Stomach (tissue), 9 donors: Measurements from ENCODE around the gene FAM222A. TPM values are rescaled to one million over a fixed set of nuclear protein-coding genes. Genes with fewer than 3 reads are reported as not detected.

Experiments
- DNase-seq, 2 donors: peaks; one replicate each; pipeline versions ENCODE4 v3.0.0 to v3.0.0-alpha.2; 2013 to 2019
- H3K27ac ChIP-seq, 5 donors: fragments of 200-600 bp in 4 of 5; sonication (generic) in 4 of 5; one replicate each; pipeline ENCODE4 v1.5.1; 2013 to 2019; ENCODE audit warnings: mild to moderate bottlenecking in 1 of 5, moderate library complexity in 1 of 5
- H3K27me3 ChIP-seq, 3 donors: fragments of 200-600 bp; sonication (generic); one replicate each; pipeline ENCODE4 v1.5.1; 2017 to 2019; ENCODE audit warnings: mixed run types in 1 of 3
- H3K36me3 ChIP-seq, 4 donors: fragments of 200-600 bp; sonication (generic); 1 replicate in 3 of 4; 2 replicates in 1 of 4; pipeline ENCODE4 v1.5.1; 2016 to 2019
- H3K4me1 ChIP-seq, 4 donors: fragments of 200-600 bp; sonication (generic); one replicate each; pipeline ENCODE4 v1.5.1; 2016 to 2019
- H3K4me3 ChIP-seq, 4 donors: fragments of 200-600 bp; sonication (generic) in 3 of 4; one replicate each; pipeline ENCODE4 v1.5.1; 2016 to 2019; ENCODE audit warnings: mild to moderate bottlenecking in 1 of 4
- H3K9me3 ChIP-seq, 4 donors: fragments of 200-600 bp; sonication (generic); one replicate each; pipeline ENCODE4 v1.5.1; 2016 to 2019
- EP300 ChIP-seq: sonication (generic); formaldehyde crosslinking; IDR thresholded peaks from one replicate; pipeline ENCODE4 v1.6.1; 2017; ENCODE audit warnings: antibody characterized with exemption
- POLR2A ChIP-seq, 4 donors: fragments of 450-650 bp; IDR thresholded peaks; one replicate each; pipeline ENCODE4 v1.6.1; 2016; ENCODE audit warnings: antibody characterized with exemption in 4 of 4, control low read depth in 2 of 4, mild to moderate bottlenecking in 1 of 4, moderate library complexity in 1 of 4
- POLR2AphosphoS5 ChIP-seq, 3 donors: sonication (generic); formaldehyde crosslinking; IDR thresholded peaks; one replicate each; pipeline ENCODE4 v1.6.1; 2016; ENCODE audit warnings: antibody characterized with exemption in 3 of 3
- whole genome bisulfite sequencing, 5 donors: extraction: QIAGEN DNeasy Blood & Tissue Kit in 3 of 5; methylation state at CpG; one replicate each; pipeline versions ENCODE4 v1.1.5 to v1.1.7; 2013 to 2018; 5-methylcytosine and 5-hydroxymethylcytosine counted together
- intact Hi-C: fragments of 100-400 bp; cut with DNase I; formaldehyde crosslinking; loops from one replicate; pipeline ENCODE4 v1.15.1; 2023; ENCODE audit warnings: low total_unique reads
- polyA plus RNA-seq, 3 donors: library from polyadenylated mRNA; stranded (reverse); fragments of 200-250 nt; gene quantifications; one replicate each; pipeline ENCODE4 v1.2.3, GENCODE V29; 2013
- total RNA-seq, 5 donors: library from RNA; depleted of rRNA; stranded (reverse); fragments of >200 nt; gene quantifications; one replicate each; pipeline versions ENCODE4 v1.1.0 to v1.2.3, GENCODE V29; 2014 to 2016
- TF ChIP-seq, protein P1 (sequence below), 7 experiments: fragments of 450-650 bp in 4 of 7; fragments of 200-600 bp in 3 of 7; sonication (generic) in 3 of 7; IDR thresholded peaks; one replicate each; pipeline ENCODE4 v1.5.1; 2016 to 2019; ENCODE audit warnings: antibody characterized with exemption in 7 of 7, control low read depth in 2 of 7, mild to moderate bottlenecking in 1 of 7
- donor health status: healthy with polysubstance abuse.
- donor health status: Bipolar disorder and iron deficiency.
- donor health status: healthy.

FAM222A gene
- total and polyA plus RNA-seq, 8 donors, result 1.7 to 19.7 (median 4.5) TPM

GRCh38 chr12:109760031-109760929, 46.7 kb downstream of the FAM222A start:
- intact Hi-C loops, result no loop called here
- Histone ChIP-seq H3K27ac (peak overlapping the region in 4 of 5 donors; percentile 27 to 46 (median 37)), H3K9me3 (peaks cover 0 to 26% (median 18%) of the 10 kb centered on the region in 4 donors), H3K27me3 (no peaks in the 10 kb centered on the region), H3K4me1 (peaks cover 0 to 16% (median 8%) of the 10 kb centered on the region in 4 donors), H3K36me3 (no peaks in the 10 kb centered on the region), H3K4me3 (no peak overlapping the region)
- DNase-seq, result peak; percentile 83 to 89
- 55 to 66% (median 58%) methylated on average over 17 to 18 of the region's 18 CpGs for WGBS, 5 donors
- TF ChIP-seq EP300 (no peak), POLR2AphosphoS5 (IDR thresholded peaks at IDR 0.05) (peak in 2 of 3 donors; percentile 13 to 36)

- Histone ChIP-seq H3K36me3 (no peaks in the 10 kb centered on the region), H3K9me3 (peaks cover 0 to 21% (median 15%) of the 10 kb centered on the region in 4 donors), H3K27ac (peak overlapping the region in 4 of 5 donors; percentile 23 to 46 (median 37)), H3K4me1 (peaks cover 0 to 16% (median 8%) of the 10 kb centered on the region in 4 donors), H3K27me3 (no peaks in the 10 kb centered on the region), H3K4me3 (no peak overlapping the region)
- WGBS, 5 donors, result 77 to 86% (median 81%) methylated on average over 11 to 16 of the region's 16 CpGs
- DNase-seq, result peak in 1 of 2 donors; percentile 24
- intact Hi-C loops, result no loop called here
- no peak for TF ChIP-seq POLR2A (IDR thresholded peaks at IDR 0.05)
- no peak for TF ChIP-seq EP300
- no peak for TF ChIP-seq POLR2AphosphoS5 (IDR thresholded peaks at IDR 0.05)
- TF ChIP-seq, protein P1, sequence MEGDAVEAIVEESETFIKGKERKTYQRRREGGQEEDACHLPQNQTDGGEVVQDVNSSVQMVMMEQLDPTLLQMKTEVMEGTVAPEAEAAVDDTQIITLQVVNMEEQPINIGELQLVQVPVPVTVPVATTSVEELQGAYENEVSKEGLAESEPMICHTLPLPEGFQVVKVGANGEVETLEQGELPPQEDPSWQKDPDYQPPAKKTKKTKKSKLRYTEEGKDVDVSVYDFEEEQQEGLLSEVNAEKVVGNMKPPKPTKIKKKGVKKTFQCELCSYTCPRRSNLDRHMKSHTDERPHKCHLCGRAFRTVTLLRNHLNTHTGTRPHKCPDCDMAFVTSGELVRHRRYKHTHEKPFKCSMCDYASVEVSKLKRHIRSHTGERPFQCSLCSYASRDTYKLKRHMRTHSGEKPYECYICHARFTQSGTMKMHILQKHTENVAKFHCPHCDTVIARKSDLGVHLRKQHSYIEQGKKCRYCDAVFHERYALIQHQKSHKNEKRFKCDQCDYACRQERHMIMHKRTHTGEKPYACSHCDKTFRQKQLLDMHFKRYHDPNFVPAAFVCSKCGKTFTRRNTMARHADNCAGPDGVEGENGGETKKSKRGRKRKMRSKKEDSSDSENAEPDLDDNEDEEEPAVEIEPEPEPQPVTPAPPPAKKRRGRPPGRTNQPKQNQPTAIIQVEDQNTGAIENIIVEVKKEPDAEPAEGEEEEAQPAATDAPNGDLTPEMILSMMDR (IDR thresholded peaks at IDR 0.05), result no peak
These were observed 47.6 kb downstream of the FAM222A start for GRCh38 chr12:109760930-109761921.

DNA sequence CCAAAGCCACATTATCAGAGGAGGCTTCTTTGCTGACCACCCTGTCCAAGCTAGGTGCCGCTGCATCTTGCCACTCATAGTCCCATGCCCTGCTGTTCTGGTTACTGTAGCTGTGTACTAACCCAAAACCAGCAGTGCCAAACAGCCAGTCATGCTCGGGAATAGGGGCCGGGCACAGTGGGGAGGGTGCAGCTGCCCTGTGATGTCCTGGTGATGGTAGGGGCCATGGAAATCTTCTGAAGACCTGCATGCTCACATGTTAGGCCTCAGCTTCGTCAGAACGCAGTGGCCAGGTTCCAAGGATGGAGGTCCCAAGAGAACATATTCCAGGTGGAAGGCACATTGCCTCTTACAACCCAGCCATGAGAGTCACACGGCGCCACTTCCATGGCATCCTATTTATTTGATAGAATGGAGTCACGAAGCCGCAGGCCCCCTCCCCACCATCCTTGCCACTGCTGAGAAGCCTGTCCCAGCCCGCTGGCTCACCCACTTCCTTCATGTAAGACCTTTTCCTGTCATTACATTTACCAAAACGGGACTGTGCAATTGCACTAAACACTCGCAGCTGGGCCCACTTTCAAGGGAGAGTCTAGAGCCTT, 48.5 kb downstream of the FAM222A start:
- intact Hi-C loops, result no loop called here
- TF ChIP-seq POLR2AphosphoS5 (IDR thresholded peaks at IDR 0.05) (no peak), EP300 (no peak), POLR2A (IDR thresholded peaks at IDR 0.05) (no peak)
- TF ChIP-seq, protein P1 (IDR thresholded peaks at IDR 0.05), result no peak
- Histone ChIP-seq H3K4me1 (peaks cover 0 to 16% (median 8%) of the 10 kb centered on the region in 4 donors), H3K27ac (peak overlapping the region in 1 of 5 donors; percentile 5), H3K27me3 (no peaks in the 10 kb centered on the region), H3K9me3 (peaks cover 0 to 13% (median 6%) of the 10 kb centered on the region in 4 donors), H3K36me3 (no peaks in the 10 kb centered on the region), H3K4me3 (no peak overlapping the region)
- 87 to 91% (median 89%) methylated on average over 12 of the region's 12 CpGs for WGBS, 5 donors
- DNase-seq, result peak in 1 of 2 donors; percentile 25

GRCh38 chr12:109762673-109763191, 49.1 kb downstream of the FAM222A start:
- Histone ChIP-seq H3K36me3 (no peaks in the 10 kb centered on the region), H3K4me1 (peaks cover 0 to 16% (median 8%) of the 10 kb centered on the region in 4 donors), H3K27ac (peak overlapping the region in 2 of 5 donors; percentile 5 to 22), H3K27me3 (no peaks in the 10 kb centered on the region), H3K4me3 (no peak overlapping the region), H3K9me3 (peaks cover 0 to 8% (median 4%) of the 10 kb centered on the region in 4 donors)
- intact Hi-C loops, result no loop called here
- 68 to 100% (median 94%) methylated on average over 2 of the region's 2 CpGs for WGBS, 5 donors
- no peak for TF ChIP-seq EP300
- TF ChIP-seq, protein P1 (IDR thresholded peaks at IDR 0.05), result no peak
- TF ChIP-seq POLR2A (IDR thresholded peaks at IDR 0.05), result no peak
- TF ChIP-seq POLR2AphosphoS5 (IDR thresholded peaks at IDR 0.05), result no peak
- peak in 1 of 2 donors; percentile 20 for DNase-seq
